ENCODE data around the gene ROR1.
"Not testable (repeated sequence)": the region's sequence is repeated elsewhere in the genome, so short reads cannot be mapped to it uniquely, and the experiment has no call there.

ROR1 gene

DNA sequence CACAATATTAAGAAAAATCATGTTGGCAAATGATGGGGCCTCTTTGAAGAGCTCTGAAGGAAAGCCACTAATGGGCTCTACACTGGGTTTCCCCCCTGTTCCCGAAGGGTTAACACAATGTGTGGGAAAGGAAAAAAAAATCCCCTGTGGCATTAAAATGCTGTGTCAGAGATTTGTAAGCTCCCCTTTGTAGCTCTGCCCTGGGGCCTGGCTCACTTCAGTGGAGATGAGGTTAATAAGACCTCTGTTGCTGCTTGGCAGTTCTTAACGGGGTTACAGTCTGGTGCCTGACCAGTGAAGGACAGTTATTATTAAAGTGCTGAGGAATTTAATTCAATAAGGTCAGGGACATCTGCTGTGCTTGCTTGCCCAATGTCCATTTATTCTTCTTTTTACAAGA, 299.9 kb downstream of the ROR1 start:
- DNase-seq, result no peak

DNA sequence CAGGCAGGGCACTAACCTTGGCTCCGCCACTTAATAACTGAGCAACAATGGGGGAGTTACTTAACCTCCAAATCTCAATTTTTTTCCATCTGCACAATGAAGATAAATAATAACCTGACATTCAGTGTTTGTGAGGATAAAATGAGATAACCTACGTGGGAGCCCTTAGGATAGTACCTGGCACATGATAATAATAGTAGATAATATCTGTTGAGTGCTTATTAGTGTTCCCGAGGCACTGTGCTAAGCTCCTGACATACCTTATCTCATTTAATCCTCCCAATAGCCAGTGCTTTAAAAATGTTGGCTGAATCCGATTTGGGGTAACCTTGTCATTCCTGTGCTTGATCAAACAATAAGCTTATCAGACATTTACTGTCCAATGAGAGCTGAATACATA, 300.9 kb downstream of the ROR1 start:
- DNase-seq, result no peak

DNA sequence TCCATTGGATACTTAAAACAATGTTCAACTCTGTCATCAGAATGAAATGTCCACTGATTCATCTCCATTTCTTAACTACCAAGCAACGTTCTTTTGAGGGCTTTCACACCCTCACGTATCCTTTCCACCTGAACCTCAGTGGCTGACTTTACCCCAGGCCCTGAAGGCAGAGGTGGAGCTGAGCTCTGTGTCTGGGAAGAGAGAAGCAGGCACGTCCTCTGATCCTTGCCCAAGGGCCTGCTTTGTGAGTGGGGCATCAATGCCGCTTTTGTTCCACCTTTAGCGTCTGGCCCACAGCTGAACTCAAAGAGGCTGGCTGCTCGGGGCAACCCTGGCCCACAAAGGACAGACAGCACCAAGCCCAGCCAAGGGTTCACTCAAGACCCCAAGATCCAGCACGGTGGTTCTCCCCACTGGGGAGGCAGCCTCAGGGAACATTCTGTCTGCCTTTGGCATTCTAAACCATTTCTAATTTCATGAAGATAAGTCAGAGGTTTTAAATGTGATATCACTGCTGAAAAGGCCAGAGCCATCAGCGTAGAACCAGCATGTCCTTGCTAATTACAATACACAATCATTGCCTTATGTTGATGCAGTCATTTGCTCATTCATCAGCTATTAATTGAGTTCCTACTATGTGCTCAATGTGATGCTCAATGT, 303.6 kb downstream of the ROR1 start:
- no peak for DNase-seq

DNA sequence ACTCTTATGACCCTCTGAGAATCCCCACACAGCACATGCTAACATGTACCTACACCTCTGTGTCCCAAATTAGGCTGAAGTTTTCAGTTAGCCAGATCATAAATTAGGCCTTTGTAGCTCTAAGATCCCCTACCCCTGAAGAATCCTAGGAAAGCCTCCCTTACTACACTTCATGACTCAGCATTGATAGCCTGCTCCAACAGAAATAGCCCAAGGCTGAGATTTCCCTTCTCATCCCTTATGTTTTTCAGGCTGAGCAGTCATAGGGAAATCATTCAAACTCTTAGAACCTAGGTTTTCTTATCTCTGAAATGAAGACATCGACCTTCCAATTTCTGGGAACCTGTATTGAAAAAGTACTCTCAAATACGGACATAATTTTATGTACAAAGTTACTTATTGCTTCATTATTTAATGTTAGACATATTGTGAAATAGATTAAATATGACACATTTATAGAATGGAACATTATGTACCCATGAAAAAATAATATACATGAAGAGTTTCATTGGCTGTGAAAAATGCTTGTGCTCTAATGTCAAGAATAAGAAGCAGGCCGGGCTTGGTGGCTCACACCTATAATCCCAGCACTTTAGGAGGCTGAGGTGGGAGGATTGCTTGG, 307.2 kb downstream of the ROR1 start:
- no peak for DNase-seq

DNA sequence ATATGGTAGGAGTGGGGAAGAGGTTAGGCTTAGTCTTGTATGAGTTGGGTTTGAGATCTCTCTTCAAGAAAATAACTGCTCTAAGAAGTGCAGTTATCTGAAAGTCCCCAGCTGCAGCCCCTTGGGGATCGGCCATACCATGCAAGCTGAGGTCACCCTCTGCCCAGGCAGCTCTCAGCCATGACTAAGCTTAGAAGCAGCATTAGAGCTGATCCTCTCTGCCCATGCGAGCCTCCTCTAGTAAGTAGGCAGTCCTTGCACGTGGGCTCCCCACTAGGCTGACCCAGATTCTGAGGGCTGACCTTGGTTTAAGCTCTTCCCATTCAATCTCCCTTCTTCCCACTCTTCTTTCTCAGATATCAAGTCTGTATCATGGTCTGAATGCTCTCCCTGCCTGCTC, 308.6 kb downstream of the ROR1 start:
- DNase-seq, result no peak

DNA sequence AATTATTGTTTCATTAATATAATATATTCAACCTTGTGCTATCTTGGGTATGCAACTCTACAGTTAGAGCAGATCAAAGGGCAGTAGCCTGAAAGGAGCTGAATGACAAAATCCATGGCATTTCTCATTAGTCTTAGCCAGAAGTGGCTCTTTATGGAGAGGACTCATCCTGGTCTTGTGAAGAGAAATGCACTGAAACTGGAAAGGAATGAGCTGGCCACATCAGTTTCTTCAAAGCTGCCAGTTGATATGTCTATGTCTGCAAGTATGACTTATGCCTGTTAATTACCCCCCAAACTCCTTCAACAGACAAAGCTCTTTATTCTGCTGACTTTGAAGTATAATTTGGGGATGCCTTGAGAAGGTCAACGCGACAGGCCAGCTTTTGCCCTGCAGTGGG, 310.6 kb downstream of the ROR1 start:
- DNase-seq, result no peak

DNA sequence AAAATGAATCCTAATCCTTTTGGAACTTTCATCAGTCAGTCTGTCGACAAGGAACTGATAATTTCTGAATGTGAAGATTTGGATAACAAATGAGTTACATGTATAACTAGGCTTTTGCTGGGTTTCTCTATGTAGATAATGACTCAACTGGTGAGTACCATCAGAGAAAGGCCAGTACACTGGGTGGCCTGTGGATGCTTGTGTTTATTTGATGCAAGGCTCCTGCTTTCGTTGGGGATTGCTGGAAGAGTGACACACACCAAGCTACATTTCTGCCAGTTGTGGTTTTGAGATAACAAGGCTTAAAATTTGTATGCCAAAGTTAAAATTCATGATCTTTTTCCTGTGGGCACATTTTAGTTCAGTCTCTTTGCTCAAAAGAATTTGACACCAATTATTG, 314.0 kb downstream of the ROR1 start:
- no peak for DNase-seq

DNA sequence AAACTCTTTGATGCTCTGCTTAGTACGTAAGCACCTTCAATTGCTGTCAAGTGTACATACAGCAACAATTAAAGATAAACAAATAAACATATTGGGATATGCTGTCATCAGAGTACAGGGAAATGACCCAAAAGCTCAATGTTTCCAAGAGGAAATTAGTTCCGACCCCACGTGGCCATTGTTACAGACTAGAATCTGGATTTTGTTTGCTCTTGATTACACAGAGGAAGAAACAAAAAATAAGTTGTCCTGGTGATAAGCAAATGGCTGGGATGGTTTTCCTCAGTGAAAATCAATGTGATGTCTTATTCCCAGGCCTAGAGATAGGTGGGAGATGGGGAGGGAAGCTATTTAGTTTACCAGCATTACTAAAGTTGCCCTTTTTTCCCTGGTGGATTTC, 316.6 kb downstream of the ROR1 start:
- no peak for DNase-seq

DNA sequence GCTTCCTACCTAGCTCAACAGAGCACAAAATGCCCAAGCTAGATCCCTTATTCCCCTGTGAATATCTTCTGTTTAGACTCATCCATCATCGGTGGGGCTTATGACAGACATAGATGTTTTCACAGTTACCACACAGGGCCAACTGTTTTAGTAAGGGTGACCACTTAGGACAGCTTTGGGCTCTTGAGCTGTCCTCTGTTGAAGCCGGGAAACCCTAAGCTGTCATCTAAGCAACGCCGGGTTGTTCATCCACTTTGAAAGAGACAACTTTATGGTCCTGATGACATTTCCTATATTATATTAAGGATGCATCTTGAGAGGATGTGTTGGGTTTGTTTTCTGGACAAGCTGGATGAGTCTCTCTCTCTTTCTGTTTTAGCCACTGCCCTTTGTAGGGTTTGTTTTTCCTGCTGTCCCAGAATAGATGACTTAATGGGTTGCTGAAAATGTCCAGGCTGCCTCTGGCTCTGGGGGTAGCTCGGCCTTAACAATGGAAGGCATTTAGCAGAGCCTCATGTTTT, 319.1 kb downstream of the ROR1 start:
- no peak for DNase-seq

DNA sequence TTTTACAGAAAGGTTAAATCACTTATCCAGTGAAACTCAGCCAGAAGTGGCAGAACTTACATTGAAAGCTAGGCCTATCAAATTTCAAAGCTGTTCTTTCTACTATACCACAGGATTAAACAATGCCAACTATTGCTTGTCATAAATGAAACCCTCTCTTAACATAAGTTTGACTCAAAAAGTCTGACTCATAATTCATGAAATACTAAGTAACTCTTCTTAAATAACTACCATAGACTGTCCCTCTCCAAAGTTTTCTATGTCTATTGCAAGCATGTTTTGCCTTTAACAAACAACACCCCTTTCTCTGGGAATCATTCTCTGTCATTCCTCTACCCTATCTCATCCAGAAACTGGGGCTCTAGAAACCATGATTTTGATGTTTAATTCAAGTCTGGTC, 320.1 kb downstream of the ROR1 start:
- DNase-seq, result no peak

DNA sequence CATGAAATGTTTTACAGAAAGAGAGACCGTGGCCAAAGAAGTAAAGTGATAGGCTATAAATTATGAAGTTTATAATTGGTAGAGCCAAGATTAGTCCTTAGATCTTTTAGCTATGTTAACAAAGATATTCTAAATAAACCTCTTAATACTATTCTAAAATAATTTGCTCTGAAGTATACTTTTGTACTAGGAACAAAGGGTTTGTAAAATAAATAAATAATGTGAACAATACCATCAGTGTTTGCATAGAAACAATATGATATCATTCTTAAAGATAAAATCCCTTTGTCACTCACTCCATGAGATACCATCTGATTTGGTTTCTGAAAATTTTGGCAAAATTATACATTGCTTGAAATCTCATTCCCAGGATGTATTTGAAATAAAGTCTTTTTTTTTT, 322.0 kb downstream of the ROR1 start:
- no peak for DNase-seq

DNA sequence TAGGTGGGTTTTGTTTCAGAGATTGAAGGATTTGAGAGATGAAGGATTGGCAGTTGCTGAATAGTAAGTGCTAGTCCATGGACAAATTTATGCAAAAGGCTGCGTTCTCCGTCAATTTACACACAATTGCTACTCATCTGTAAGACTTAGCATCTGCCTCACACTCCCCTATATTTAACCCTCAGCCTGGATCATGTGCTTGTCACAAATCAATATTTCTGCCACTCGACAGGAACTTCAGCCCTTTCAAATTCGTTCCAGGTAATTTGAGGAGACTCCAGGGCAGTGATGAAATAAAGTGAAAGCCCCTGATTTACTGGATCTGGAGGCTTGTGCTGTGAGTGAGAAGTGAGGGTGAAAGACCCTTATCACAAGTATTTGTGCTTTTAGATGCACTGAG, 324.0 kb downstream of the ROR1 start:
- DNase-seq, result no peak

DNA sequence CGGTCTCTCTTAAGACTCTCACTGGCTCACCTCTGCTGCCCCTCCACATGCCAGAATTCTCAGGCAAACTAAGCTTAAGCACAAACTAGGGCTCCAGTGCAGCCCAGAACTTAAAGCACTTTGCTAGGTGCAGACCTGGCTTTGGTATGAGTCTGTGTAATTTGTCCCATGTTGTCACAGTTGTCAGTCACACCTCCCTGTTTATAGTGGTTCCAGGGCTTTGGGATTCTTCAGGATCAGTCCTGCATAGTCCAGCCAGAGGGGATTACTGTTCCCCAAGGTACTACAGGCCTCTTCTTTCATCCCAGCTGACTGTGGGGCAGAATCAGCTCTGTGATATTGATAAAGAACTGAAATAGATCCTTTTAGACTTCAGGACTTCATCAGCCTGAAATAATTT, 324.6 kb downstream of the ROR1 start:
- DNase-seq, result no peak

DNA sequence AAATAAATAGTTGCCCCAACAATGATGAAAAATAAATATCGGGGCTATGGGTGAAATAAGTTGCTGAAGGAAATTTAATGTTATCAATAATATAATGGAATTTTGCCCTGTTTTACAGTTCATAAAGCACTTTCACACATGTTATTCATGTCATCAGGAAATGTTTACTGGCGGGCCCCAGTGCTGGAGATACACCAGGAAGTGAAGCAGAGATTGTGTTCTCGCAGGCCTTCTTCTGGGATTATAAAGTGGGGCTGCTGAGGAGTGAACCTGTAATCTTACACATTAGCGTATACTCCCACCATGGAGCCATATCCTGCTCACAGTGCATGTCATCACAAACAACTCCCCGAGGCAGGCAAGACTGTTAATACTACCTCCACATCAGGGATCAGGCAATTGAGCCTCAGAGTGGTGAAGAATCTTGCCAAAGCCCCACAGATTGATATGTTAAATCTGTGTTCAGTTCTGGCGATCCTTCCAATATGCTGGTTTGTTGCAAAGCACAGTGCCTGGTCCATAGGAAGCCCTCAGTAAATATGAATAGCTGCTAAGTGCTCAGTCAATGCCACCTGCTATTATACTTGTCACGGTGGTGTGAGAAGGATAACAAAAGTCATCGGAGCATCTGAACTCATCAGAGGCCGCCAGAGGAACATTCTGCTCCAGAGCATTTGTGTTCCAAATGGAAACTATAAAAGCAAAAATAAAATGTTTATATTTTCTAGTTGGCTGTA, 325.2 kb downstream of the ROR1 start:
- DNase-seq, result no peak

DNA sequence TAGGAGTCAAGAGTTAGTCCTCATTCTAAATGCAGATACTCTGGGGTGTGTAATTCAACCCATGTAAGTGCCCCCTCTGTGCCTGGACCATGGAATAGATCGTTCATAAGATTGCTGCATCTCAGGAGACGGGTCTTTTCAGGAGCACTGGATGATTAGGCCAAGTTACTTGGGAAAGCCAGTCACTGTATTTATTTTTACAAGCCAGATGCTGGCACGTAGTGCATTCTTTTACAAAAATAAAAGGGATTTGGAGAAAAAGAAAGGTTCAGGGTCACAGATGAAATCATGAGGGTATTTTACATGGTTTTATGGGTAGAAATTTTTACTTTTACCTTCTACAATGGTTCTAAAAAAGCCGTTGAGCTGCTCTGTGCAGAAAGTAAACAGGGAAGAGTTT, 327.0 kb downstream of the ROR1 start:
- DNase-seq, result no peak

DNA sequence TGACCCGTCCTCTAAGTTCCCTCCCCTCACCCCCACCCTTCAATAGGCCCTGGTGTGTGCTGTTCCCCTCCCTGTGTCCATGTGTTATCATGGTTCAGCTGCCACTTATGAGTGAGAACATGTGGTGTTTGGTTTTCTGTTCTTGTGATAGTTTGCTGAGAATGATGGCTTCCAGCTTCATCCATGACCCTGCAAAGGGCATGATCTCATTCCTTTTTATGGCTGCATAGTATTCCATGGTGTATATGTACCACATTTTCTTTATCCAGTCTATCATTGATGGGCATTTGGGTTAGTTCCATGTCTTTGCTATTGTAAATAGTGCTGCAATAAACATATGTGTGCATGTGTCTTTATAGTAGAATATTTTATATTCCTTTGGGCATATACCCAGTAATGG, 330.8 kb downstream of the ROR1 start:
- DNase-seq, result not testable (repeated sequence)

DNA sequence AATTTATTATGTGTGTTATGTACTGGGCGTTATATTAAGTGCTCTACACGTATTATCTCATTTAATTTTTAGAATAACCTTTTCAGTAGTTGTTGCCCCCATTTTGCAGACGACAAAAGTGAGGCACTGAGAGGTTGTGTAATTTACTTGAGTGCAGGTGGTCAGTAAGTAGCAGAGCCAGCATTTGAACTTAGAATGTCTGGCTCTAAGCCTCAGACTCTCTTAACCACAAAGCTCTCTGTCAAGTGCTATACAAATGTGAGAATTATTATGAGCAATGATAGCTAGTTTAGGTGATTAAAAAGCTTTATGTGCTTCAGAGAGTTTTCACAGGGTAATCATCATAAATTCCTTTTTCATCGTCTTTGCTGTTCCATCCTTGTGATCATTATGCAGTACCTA, 333.3 kb downstream of the ROR1 start:
- DNase-seq, result no peak

DNA sequence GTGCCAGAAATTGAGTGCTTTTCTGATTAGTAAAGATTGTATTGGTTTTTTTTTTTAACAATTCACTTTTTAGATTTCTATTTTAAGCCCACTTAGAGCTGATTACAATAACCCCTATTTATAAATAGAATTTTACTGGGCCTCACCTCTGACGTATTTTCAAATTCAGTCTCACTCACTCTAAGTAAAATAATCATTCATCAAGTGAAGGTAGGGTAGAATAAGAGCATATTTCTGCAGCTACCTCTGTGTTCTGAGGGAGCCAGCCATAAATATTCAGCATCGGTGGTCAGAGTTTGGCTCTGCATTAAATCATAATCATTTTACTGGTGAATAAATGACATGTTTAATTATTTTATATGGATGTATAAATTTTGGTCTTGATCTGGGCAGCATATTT, 333.8 kb downstream of the ROR1 start:
- no peak for DNase-seq

DNA sequence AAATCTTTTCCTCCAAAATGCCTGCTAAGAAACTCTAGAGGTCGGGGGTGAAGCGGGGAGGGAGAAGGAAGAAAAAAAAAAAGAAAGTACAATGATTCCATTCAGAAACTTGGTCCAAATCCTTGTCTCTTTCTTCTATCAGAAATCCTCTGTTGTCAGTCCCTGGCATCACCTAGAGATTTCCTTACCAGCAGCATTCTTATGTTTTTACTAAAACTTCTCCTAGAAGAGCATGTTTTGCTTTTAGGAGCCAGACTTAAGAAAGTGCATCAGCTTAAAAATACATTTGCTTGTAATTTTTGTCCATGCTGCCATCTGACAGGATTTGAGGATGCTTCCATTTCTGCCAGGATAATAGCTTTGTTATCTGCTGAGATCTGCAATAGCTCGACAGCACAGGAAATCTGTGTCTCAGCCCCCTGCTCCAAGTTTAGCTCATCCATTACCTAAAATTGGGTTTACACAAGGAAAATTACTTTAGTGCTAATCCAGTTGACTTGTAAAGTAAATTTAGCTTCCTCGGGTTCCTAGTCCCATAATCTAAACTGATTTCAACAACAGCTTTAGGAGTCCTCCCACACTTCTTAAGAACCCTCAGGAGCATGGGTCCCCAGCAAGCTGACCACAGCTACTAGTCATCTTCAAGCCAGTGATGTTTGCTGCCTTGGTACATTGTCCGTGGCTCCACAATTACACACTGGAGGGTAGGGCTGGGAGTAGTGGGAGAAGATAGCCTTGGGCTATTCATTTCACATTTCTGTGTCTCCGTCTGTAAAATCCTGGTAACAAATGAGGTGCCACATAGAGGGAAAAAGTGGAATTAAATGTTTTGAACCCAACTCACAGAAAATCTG, 337.3 kb downstream of the ROR1 start:
- no peak for DNase-seq

DNA sequence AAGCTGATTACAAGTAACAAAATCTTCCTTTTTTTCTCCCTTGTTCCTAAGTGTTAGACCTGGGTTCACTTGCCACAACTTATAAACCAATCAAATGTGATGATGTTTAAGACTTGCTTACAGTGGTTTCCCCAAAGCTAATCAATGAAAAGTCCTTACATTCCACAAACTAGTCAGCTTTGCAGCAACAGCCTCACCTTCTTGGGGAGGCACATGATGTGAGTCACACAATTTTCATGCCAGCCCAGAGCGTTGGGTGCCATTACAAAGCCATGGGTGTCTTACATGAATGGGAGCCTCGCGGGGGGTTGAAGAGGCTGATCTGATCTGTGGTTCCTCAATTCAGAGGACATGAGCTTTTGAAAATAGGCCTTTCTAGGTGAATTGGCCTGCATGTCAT, 338.0 kb downstream of the ROR1 start:
- no peak for DNase-seq

DNA sequence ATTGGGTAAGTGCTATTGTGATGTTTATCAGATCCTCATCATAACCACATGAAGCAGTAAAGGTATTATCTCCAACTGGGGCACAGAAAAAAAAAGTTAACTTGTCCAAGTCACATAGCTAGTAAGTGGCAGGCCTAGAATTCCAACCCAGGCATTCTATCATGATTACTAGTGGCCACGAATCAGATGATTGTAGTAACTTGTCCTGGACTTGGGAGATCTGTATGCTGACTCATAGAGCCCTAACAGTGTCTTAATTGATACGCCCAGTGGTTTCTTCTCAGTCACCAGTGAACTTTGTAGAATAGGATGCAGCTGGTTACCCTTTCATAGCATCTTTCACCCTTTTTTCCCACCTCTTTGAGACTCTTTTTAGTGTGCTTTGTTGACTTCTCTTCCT, 338.5 kb downstream of the ROR1 start:
- DNase-seq, result no peak

DNA sequence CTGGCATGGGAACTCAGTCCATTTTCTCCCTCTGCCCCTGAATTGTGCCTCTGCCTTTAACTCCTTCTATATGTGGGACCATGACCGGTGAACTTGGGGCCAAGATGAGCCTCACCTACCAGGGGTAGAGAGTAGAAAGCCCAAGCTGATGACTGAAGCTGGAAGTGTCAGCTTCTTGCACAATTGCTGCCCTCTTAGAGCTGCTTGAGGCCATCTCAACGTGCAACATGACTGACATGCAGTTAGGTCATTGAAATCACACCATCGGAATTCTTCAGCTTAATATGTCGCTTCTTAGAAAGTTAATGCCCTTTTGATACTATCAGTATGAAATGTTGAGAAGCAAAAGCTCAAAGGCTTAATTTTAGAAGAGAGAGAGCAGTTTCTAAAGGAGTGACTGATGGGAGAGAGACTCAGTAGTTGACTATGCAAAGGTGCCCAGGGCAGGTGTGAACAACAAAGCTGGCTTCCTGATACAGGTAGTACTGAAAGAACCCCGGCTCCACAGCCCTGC, 340.3 kb downstream of the ROR1 start:
- DNase-seq, result no peak

DNA sequence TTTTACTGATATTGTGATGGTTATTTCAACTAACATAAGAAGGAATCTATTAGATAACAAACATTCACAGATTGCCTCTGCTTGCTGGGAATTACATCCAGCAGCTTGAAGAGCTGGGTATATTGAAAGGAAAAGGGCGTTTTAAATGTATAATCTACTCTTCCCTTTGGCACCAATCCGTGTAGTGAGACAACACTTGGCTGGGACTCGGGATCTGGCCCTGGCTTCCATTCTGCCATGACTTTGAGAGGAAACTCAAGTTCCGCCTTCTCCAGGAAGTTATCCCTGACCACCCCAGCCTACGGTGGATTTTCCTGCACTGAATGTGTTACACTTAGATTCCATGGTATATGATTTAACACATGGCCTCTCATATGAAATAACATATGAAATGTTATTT, 342.7 kb downstream of the ROR1 start:
- DNase-seq, result no peak

Data from SHP77 treated with DMSO at 0.1 percent for 48 hours (cell line).